HepG2 (cell line): ENCODE data around the gene DNMT3A. TPM values are rescaled to one million over a fixed set of nuclear protein-coding genes. Genes with fewer than 3 reads are reported as not detected.

Experiments used
- ATRX ChIP-seq: sonication (generic); formaldehyde crosslinking; IDR thresholded peaks from 2 replicates; pipeline ENCODE4 v1.4.0; 2020; ENCODE audit warnings: missing genetic modification reagents, borderline replicate concordance
- FOXO1 ChIP-seq: sonication (generic); formaldehyde crosslinking; IDR thresholded peaks from 2 replicates; pipeline ENCODE4 v1.4.0; 2020; ENCODE audit warnings: missing genetic modification reagents
- HMG20A ChIP-seq: IDR thresholded peaks from 2 replicates; pipeline ENCODE4 v1.6.1; 2016; ENCODE audit warnings: borderline replicate concordance
- HMGA1 ChIP-seq: sonication (generic); formaldehyde crosslinking; conservative IDR thresholded peaks from 2 replicates; pipeline ENCODE4 v1.4.0; 2020; ENCODE audit warnings: missing genetic modification reagents
- HNF4G ChIP-seq, 2 experiments: sonication (generic) in 1 of 2; formaldehyde crosslinking in 1 of 2; IDR thresholded peaks; 2 replicates each; pipeline versions ENCODE4 v1.4.0 to v1.6.1; 2011 to 2020; ENCODE audit warnings: borderline replicate concordance in 2 of 2, low read depth in 2 of 2, mild to moderate bottlenecking in 2 of 2, low read length in 1 of 2, missing genetic modification reagents in 1 of 2, moderate library complexity in 1 of 2
- IKZF1 ChIP-seq: fragments of 450-650 bp; IDR thresholded peaks from 2 replicates; pipeline ENCODE4 v1.7.1; 2016
- KLF15 ChIP-seq: sonication (generic); formaldehyde crosslinking; IDR thresholded peaks from 2 replicates; pipeline ENCODE4 v1.8.1; 2023; ENCODE audit warnings: borderline replicate concordance, mild to moderate bottlenecking, inconsistent platforms, missing genetic modification reagents, mixed read lengths
- MLLT10 ChIP-seq: sonication (generic); formaldehyde crosslinking; IDR thresholded peaks from 2 replicates; pipeline ENCODE4 v1.4.0; 2020; ENCODE audit warnings: missing genetic modification reagents
- PAWR ChIP-seq: sonication (generic); formaldehyde crosslinking; IDR thresholded peaks from 2 replicates; pipeline ENCODE4 v1.4.0; 2020; ENCODE audit warnings: missing genetic modification reagents, mild to moderate bottlenecking, borderline replicate concordance
- PCBP2 ChIP-seq: fragments of 200-400 bp; formaldehyde crosslinking; optimal IDR thresholded peaks from 2 replicates; pipeline ENCODE3; 2018; ENCODE audit warnings: low read length, low read depth; ENCODE audit not compliant: poor library complexity, severe bottlenecking
- TEAD2 ChIP-seq: sonication (generic); formaldehyde crosslinking; IDR thresholded peaks from 2 replicates; pipeline ENCODE4 v1.9.0; 2021; ENCODE audit warnings: missing genetic modification reagents
- ZNF160 ChIP-seq: sonication (generic); formaldehyde crosslinking; IDR thresholded peaks from 2 replicates; pipeline ENCODE4 v1.8.0; 2022; ENCODE audit warnings: mild to moderate bottlenecking, inconsistent platforms, missing genetic modification reagents
- ZNF230 ChIP-seq: sonication (generic); formaldehyde crosslinking; IDR thresholded peaks from 2 replicates; pipeline ENCODE4 v1.4.0; 2020; ENCODE audit warnings: mild to moderate bottlenecking, missing genetic modification reagents
- ZNF260 ChIP-seq: sonication (generic); formaldehyde crosslinking; IDR thresholded peaks from 2 replicates; pipeline ENCODE4 v1.4.0; 2020; ENCODE audit warnings: missing genetic modification reagents, low read depth, mild to moderate bottlenecking, borderline replicate concordance
- ZNF776 ChIP-seq: sonication (generic); formaldehyde crosslinking; IDR thresholded peaks from 2 replicates; pipeline ENCODE4 v1.4.0; 2020; ENCODE audit warnings: mild to moderate bottlenecking, missing genetic modification reagents
- ZSCAN22 ChIP-seq: sonication (generic); formaldehyde crosslinking; IDR thresholded peaks from 2 replicates; pipeline ENCODE4 v1.4.0; 2020; ENCODE audit warnings: mild to moderate bottlenecking, missing genetic modification reagents
- polyA plus RNA-seq, 8 experiments: library from polyadenylated mRNA; depleted of rRNA in 3 of 8; stranded (reverse) in 7 of 8; unstranded in 1 of 8; fragments of >200 nt; fragmentation: Illumina TruSeq in 4 of 8; extraction: Trizol in 4 of 8; gene quantifications; 2 replicates each; pipeline versions ENCODE4 v1.2.1 to v1.2.3, GENCODE V29; 2011 to 2016; ENCODE audit warnings: low read depth in 4 of 8, missing spikeins in 1 of 8, mixed read lengths in 1 of 8; ENCODE audit not compliant: insufficient read depth in 1 of 8
- total RNA-seq, 5 experiments: library from RNA; depleted of rRNA; stranded (reverse); fragments of >200 nt; fragmentation: Illumina TruSeq; extraction: Trizol; gene quantifications; 2 replicates each; pipeline ENCODE4 v1.2.3, GENCODE V29; 2016; ENCODE audit warnings: low read depth in 1 of 5
- TF ChIP-seq, protein P1 (sequence below): sonication (generic); formaldehyde crosslinking; IDR thresholded peaks from 2 replicates; pipeline ENCODE4 v1.4.0; 2020; ENCODE audit warnings: missing genetic modification reagents
- TF ChIP-seq, protein P2 (sequence below): sonication (generic); formaldehyde crosslinking; IDR thresholded peaks from 2 replicates; pipeline ENCODE4 v1.5.1; 2020; ENCODE audit warnings: missing genetic modification reagents, mild to moderate bottlenecking, borderline replicate concordance
- TF ChIP-seq, protein P3 (sequence below): IDR thresholded peaks from 2 replicates; pipeline ENCODE4 v1.6.1; 2016; ENCODE audit warnings: mild to moderate bottlenecking
- TF ChIP-seq, protein P4 (sequence below), 2 experiments: fragments of 450-650 bp in 1 of 2; sonication (generic) in 1 of 2; formaldehyde crosslinking; IDR thresholded peaks; 2 replicates each; pipeline versions ENCODE4 v1.5.0 to v1.8.0; 2020 to 2022; ENCODE audit warnings: mild to moderate bottlenecking in 1 of 2, missing genetic modification reagents in 1 of 2
- TF ChIP-seq, protein P5 (sequence below): sonication (generic); formaldehyde crosslinking; IDR thresholded peaks from 2 replicates; pipeline ENCODE4 v1.5.0; 2020; ENCODE audit warnings: missing genetic modification reagents, mild to moderate bottlenecking, borderline replicate concordance

The DNMT3A gene
- total and polyA plus RNA-seq, 2 of the 13 experiments (the other 11 are each of a cell fraction or from before 2014, with no cell fraction given): 14.7 to 29.1 TPM

DNA sequence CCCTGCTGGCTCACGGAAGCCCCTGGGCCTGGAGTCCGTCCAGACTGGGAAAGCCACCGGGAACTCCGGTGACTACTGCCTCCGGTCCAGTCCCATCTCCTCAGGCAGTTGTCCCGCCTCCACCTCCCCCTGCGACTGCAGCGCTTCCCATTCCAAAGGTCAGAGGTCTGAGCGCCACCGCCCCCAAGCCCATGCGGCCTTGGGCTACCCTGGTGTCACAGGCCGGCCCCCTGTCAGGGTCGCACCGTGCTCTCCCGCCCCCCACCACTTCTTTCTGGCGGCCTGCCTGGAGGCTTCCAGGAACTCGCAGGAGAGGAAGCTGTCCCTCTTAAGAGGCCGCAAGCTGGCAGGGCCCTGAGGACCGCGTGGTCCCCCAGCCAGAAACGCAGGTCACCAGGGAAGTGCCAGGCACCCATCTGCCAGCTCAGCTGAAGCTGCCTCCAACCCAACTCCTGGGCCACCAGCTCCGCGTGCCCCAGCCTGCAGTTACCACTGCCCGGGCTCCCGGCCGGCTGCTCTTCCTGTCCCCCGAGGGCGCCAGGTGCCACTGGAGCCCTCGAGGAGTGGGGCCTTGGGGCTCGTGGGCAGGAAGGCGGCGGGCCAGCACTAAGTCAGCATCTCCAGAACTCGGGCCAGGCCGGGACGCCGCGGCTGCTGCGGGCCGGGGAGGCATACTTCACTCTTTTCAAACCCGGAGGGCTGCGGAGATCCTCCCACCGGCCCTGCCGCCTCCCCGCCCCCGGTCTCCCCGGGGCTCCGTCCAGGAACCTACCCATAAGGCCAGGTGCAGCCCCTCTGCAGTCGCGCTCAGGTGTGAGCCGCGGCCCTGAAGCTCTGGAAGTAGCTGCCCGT, 90.1 kb downstream of the DNMT3A start (continued):
- TF ChIP-seq PCBP2 (no peak), ATRX (no peak), IKZF1 (no peak), ZNF776 (peak; percentile 66; the same call in 1 of the 2 replicates), TEAD2 (CRISPR knock-in tag) (peak; percentile 67; the same call in 1 of the 2 replicates), ZSCAN22 (0 out of 2 replicates have a peak, but pooled peaks have one; percentile 32), PAWR (CRISPR knock-in tag) (peak; percentile 93), HNF4G (IDR thresholded peaks at IDR 0.05; ENCODE audit: borderline replicate concordance, low read depth, low read length) (peak; percentile 98), HNF4G (CRISPR knock-in tag; IDR thresholded peaks at IDR 0.05; ENCODE audit: borderline replicate concordance, low read depth) (peak; percentile 98), MLLT10 (CRISPR knock-in tag) (0 out of 2 replicates have a peak, but pooled peaks have one; percentile 18), ZNF160 (CRISPR knock-in tag) (no peak; the same call in 1 of the 2 replicates), KLF15 (peak; percentile 95; the same call in 1 of the 2 replicates), ZNF260 (CRISPR knock-in tag) (no peak), HMG20A (peak; percentile 62; the same call in 1 of the 2 replicates), ZNF230 (CRISPR knock-in tag) (peak; percentile 98), HMGA1 (no peak), FOXO1 (peak; percentile 87)
- TF ChIP-seq, protein P1, sequence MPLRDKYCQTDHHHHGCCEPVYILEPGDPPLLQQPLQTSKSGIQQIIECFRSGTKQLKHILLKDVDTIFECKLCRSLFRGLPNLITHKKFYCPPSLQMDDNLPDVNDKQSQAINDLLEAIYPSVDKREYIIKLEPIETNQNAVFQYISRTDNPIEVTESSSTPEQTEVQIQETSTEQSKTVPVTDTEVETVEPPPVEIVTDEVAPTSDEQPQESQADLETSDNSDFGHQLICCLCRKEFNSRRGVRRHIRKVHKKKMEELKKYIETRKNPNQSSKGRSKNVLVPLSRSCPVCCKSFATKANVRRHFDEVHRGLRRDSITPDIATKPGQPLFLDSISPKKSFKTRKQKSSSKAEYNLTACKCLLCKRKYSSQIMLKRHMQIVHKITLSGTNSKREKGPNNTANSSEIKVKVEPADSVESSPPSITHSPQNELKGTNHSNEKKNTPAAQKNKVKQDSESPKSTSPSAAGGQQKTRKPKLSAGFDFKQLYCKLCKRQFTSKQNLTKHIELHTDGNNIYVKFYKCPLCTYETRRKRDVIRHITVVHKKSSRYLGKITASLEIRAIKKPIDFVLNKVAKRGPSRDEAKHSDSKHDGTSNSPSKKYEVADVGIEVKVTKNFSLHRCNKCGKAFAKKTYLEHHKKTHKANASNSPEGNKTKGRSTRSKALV (CRISPR knock-in tag): peak; percentile 96
- TF ChIP-seq, protein P2, sequence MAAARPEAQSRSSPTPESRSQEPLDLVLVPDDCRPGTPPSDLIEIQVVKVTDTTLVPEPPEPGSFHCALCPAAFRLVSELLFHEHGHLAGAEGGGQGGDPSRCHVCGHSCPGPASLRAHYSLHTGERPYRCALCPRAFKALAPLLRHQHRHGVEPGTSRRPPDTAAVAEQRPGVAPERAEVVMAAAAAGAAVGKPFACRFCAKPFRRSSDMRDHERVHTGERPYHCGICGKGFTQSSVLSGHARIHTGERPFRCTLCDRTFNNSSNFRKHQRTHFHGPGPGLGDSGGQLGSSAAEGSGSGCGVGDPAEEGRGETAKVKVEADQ (CRISPR knock-in tag): no peak; the same call in 1 of the 2 replicates
- TF ChIP-seq, protein P3, sequence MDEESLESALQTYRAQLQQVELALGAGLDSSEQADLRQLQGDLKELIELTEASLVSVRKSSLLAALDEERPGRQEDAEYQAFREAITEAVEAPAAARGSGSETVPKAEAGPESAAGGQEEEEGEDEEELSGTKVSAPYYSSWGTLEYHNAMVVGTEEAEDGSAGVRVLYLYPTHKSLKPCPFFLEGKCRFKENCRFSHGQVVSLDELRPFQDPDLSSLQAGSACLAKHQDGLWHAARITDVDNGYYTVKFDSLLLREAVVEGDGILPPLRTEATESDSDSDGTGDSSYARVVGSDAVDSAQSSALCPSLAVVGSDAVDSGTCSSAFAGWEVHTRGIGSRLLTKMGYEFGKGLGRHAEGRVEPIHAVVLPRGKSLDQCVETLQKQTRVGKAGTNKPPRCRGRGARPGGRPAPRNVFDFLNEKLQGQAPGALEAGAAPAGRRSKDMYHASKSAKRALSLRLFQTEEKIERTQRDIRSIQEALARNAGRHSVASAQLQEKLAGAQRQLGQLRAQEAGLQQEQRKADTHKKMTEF (CRISPR knock-in tag): peak; percentile 96
- TF ChIP-seq, protein P4, sequence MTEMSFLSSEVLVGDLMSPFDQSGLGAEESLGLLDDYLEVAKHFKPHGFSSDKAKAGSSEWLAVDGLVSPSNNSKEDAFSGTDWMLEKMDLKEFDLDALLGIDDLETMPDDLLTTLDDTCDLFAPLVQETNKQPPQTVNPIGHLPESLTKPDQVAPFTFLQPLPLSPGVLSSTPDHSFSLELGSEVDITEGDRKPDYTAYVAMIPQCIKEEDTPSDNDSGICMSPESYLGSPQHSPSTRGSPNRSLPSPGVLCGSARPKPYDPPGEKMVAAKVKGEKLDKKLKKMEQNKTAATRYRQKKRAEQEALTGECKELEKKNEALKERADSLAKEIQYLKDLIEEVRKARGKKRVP (CRISPR knock-in tag; IDR thresholded peaks at IDR 0.05): peak in 1 of 2 experiments; percentile 38; a peak in 1 of 4 replicates
- TF ChIP-seq, protein P5, sequence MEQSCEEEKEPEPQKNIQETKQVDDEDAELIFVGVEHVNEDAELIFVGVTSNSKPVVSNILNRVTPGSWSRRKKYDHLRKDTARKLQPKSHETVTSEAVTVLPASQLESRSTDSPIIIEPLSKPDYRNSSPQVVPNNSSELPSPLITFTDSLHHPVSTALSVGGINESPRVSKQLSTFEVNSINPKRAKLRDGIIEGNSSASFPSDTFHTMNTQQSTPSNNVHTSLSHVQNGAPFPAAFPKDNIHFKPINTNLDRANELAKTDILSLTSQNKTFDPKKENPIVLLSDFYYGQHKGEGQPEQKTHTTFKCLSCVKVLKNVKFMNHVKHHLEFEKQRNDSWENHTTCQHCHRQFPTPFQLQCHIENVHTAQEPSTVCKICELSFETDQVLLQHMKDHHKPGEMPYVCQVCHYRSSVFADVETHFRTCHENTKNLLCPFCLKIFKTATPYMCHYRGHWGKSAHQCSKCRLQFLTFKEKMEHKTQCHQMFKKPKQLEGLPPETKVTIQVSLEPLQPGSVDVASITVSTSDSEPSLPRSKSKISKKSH (CRISPR knock-in tag): peak; percentile 57; the same call in 1 of the 2 replicates
